ENCODE measurements around the gene VAPA. TPM values are rescaled to one million over a fixed set of nuclear protein-coding genes. Genes with fewer than 3 reads are reported as not detected.
A peak's percentile ranks its signal among the peaks of the same experiment; 100 is the strongest.

Gene VAPA
- total RNA-seq, 1 donor from 2014 or later, result 124 TPM

DNA sequence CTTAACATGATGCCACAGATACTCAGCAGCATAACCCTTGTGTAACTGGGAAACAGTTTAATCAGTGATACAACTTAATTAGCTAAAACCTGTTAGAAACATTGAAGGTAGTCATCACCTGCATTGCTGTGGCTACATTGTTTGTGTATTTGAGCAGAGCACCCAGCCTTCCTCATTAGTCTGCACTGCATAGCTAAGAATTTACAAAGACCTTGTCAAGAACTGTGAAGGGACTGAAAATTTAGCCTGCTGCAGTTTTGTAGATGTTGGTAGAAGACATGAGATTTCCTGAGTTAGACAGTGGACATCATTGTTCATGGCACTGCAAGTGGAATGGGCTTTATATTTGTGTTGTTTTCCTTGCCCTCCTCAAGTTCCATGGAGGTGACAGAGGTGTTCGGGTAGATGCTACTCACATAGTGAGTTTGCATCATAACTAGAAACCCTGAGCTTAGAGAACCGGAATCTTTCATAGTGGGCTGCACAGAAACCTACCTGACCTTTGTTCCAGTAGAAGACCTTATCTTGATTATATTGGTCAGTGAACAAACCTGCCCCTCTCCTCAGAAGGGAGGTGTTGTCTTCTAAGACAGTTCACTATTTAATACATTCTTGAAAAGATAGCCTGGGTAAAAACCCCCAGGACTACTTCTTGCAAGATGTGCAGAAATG lies 12.5 kb downstream of the VAPA start:
- H3K4me3 Mint-ChIP-seq, result no peak overlapping the region
- ATAC-seq (ENCODE audit: low read depth) (no peak), DNase-seq (no peak)
- intact Hi-C loops (cut with micrococcal nuclease), result no loop called here
- H3K27me3 Mint-ChIP-seq, result no peaks in the 10 kb centered on the region
- POLR2A ChIA-PET, result interaction anchor here (1.3 to 2.4 kb wide), 2 partner anchors 11 to 13 kb away, joined by 4 to 6 read pairs; partner anchors contain the start of gene VAPA
- peaks cover 6% of the 10 kb centered on the region for H3K36me3 Mint-ChIP-seq (ENCODE audit: low read depth)
- CTCF ChIA-PET, result no interaction called here
- H3K27ac Mint-ChIP-seq, result no peak overlapping the region
- TF ChIP-seq CTCF (IDR thresholded peaks at IDR 0.05), result no peak
- peaks cover 78% of the 10 kb centered on the region for H3K4me1 Mint-ChIP-seq
- no peaks in the 10 kb centered on the region for H3K9me3 Mint-ChIP-seq

- H3K4me1 Mint-ChIP-seq, result peaks cover 76% of the 10 kb centered on the region
- peaks cover 9% of the 10 kb centered on the region for H3K36me3 Mint-ChIP-seq (ENCODE audit: low read depth)
- ChIA-PET CTCF (no interaction called here), POLR2A (interaction anchor here (1.3 to 2.4 kb wide), 2 partner anchors 12 to 13 kb away, joined by 4 to 6 read pairs; partner anchors contain the start of gene VAPA)
- no peaks in the 10 kb centered on the region for H3K27me3 Mint-ChIP-seq
- H3K27ac Mint-ChIP-seq, result no peak overlapping the region
- peak overlapping the region; percentile 13 for H3K4me3 Mint-ChIP-seq
- intact Hi-C loops (cut with micrococcal nuclease), result no loop called here
- TF ChIP-seq CTCF (IDR thresholded peaks at IDR 0.05), result no peak
- no peaks in the 10 kb centered on the region for H3K9me3 Mint-ChIP-seq
- no peak for ATAC-seq (ENCODE audit: low read depth)
- no peak for DNase-seq
Observed at GRCh38 chr18:9926977-9927376, 13.2 kb downstream of the VAPA start.

- ATAC-seq (ENCODE audit: low read depth), result no peak
- H3K36me3 Mint-ChIP-seq (ENCODE audit: low read depth), result peaks cover 12% of the 10 kb centered on the region
- H3K4me1 Mint-ChIP-seq, result peaks cover 72% of the 10 kb centered on the region
- intact Hi-C loops (cut with micrococcal nuclease), result no loop called here
- DNase-seq, result no peak
- ChIA-PET POLR2A (interaction anchor here (1.3 kb wide), 1 partner anchor 14 kb away, joined by 4 read pairs; the partner anchor contains the start of gene VAPA), CTCF (no interaction called here)
- no peaks in the 10 kb centered on the region for H3K9me3 Mint-ChIP-seq
- peak overlapping the region; percentile 13 for H3K4me3 Mint-ChIP-seq
- no peak for TF ChIP-seq CTCF (IDR thresholded peaks at IDR 0.05)
- no peaks in the 10 kb centered on the region for H3K27me3 Mint-ChIP-seq
- H3K27ac Mint-ChIP-seq, result no peak overlapping the region
Observed at GRCh38 chr18:9927392-9928063, 13.7 kb downstream of the VAPA start.

DNA sequence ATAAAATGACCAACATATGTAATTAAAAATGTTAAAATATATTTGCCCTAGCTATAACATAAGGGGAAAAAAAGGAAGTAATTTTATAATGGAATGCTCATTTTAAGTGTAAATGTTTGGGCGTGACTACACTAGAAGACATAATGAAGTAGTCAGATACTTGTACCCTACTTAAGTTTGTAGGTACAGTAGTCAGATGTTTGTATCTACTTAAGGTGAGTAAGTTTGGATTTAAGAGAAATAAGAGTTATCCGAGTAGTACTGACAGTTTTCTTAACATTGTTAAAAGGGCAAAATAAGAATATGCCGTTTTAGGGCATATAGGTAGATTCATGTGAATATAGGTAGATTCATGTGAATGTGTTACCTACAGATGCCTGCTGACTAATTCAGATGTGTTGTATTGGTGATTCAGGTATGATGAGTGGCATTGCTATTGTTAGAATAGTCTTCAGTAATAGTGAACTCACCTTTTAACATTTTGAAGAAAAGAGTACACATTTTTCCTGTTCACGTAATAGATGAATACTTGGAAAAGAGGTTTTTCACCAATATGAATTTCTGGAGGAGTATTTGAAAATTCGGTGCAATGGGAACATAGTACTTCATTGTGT lies 14.9 kb downstream of the VAPA start:
- Mint-ChIP-seq H3K9me3 (no peaks in the 10 kb centered on the region), H3K4me1 (peaks cover 64% of the 10 kb centered on the region), H3K4me3 (no peak overlapping the region), H3K27ac (no peak overlapping the region), H3K36me3 (ENCODE audit: low read depth) (peaks cover 23% of the 10 kb centered on the region), H3K27me3 (no peaks in the 10 kb centered on the region)
- POLR2A ChIA-PET, result no interaction called here
- CTCF ChIA-PET, result no interaction called here
- intact Hi-C loops (cut with micrococcal nuclease), result no loop called here
- TF ChIP-seq CTCF (IDR thresholded peaks at IDR 0.05), result no peak
- ATAC-seq (ENCODE audit: low read depth) (no peak), DNase-seq (no peak)

DNA sequence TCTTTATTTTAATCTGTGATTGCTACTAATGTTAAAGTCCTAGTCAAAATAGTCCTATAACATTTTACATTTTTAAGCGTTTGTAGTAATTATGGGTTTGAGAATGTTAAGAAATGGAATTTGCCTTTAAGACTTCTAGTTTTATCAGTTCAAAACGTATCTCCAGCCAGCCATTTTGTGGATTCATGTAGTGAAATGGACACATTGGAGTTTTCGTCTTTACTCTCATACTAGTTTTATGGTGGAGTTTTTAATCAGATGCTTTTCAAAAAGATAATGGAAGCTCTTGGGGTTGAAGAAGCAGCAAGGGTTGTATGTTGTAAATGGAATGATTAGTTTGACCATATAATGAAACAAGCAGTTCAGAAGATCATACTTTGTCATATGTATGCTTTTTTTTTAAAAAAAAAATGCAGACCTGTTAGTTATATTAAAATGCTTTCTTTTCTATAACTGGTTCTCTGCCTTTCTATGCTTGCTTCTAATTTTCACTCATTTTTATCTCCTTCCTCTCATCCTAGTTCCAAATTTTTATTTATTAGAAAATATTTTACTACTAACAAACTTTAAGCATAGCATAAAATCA lies 16.6 kb downstream of the VAPA start:
- DNase-seq (no peak), ATAC-seq (ENCODE audit: low read depth) (no peak)
- Mint-ChIP-seq H3K4me3 (no peak overlapping the region), H3K27ac (no peak overlapping the region), H3K36me3 (ENCODE audit: low read depth) (peaks cover 26% of the 10 kb centered on the region), H3K27me3 (no peaks in the 10 kb centered on the region), H3K9me3 (no peaks in the 10 kb centered on the region), H3K4me1 (peaks cover 50% of the 10 kb centered on the region)
- intact Hi-C loops (cut with micrococcal nuclease), result loop anchor here (2.0 kb wide), 1 partner anchor 16 kb away; the partner anchor contains the start of gene VAPA
- POLR2A ChIA-PET, result no interaction called here
- CTCF ChIA-PET, result no interaction called here
- TF ChIP-seq CTCF (IDR thresholded peaks at IDR 0.05), result no peak
